Rectal smooth muscle tissue (tissue), 1 donor: ENCODE results near the gene ST8SIA4.

Experiments
- H3K27ac ChIP-seq: one replicate; pipeline ENCODE4 v1.7.0; 2013; ENCODE audit warnings: low read depth, low read length, inconsistent platforms
- H3K27me3 ChIP-seq: one replicate; pipeline ENCODE4 v1.7.0; 2013; ENCODE audit warnings: low read length; ENCODE audit not compliant: control insufficient read depth, insufficient read depth
- H3K36me3 ChIP-seq: one replicate; pipeline ENCODE4 v1.7.0; 2013; ENCODE audit warnings: low read length; ENCODE audit not compliant: control insufficient read depth, insufficient read depth
- H3K4me1 ChIP-seq: one replicate; pipeline ENCODE4 v1.7.0; 2013; ENCODE audit warnings: low read length; ENCODE audit not compliant: control insufficient read depth, insufficient read depth
- H3K4me3 ChIP-seq: one replicate; pipeline ENCODE4 v1.7.0; 2013; ENCODE audit warnings: low read length
- H3K9ac ChIP-seq: one replicate; pipeline ENCODE4 v1.7.0; 2013; ENCODE audit warnings: low read length

Gene ST8SIA4

GRCh38 chr5:100803397-100803796 lies 99.7 kb downstream of the ST8SIA4 start:
- no peak overlapping the region for H3K4me3 ChIP-seq
- no peaks in the 10 kb centered on the region for H3K27me3 ChIP-seq
- H3K27ac ChIP-seq: no peak overlapping the region
- no peaks in the 10 kb centered on the region for H3K36me3 ChIP-seq
- H3K4me1 ChIP-seq: no peaks in the 10 kb centered on the region
- H3K9ac ChIP-seq: no peak overlapping the region

GRCh38 chr5:100802208-100802607 lies 100.9 kb downstream of the ST8SIA4 start:
- no peak overlapping the region for H3K4me3 ChIP-seq
- H3K9ac ChIP-seq: no peak overlapping the region
- H3K27me3 ChIP-seq: no peaks in the 10 kb centered on the region
- H3K27ac ChIP-seq: no peak overlapping the region
- no peaks in the 10 kb centered on the region for H3K36me3 ChIP-seq
- H3K4me1 ChIP-seq: no peaks in the 10 kb centered on the region

GRCh38 chr5:100800562-100800961 lies 102.5 kb downstream of the ST8SIA4 start:
- Histone ChIP-seq H3K27me3 (no peaks in the 10 kb centered on the region), H3K27ac (no peak overlapping the region), H3K4me1 (no peaks in the 10 kb centered on the region), H3K36me3 (no peaks in the 10 kb centered on the region), H3K9ac (no peak overlapping the region), H3K4me3 (no peak overlapping the region)

GRCh38 chr5:100799166-100799565 lies 103.9 kb downstream of the ST8SIA4 start:
- no peak overlapping the region for H3K9ac ChIP-seq
- no peaks in the 10 kb centered on the region for H3K4me1 ChIP-seq
- no peaks in the 10 kb centered on the region for H3K27me3 ChIP-seq
- no peaks in the 10 kb centered on the region for H3K36me3 ChIP-seq
- H3K27ac ChIP-seq: no peak overlapping the region
- H3K4me3 ChIP-seq: no peak overlapping the region

- Histone ChIP-seq H3K4me1 (no peaks in the 10 kb centered on the region), H3K4me3 (no peak overlapping the region), H3K27ac (no peak overlapping the region), H3K36me3 (no peaks in the 10 kb centered on the region), H3K9ac (no peak overlapping the region), H3K27me3 (no peaks in the 10 kb centered on the region)
Observed at GRCh38 chr5:100797861-100798260, 105.2 kb downstream of the ST8SIA4 start.

- Histone ChIP-seq H3K27ac (no peak overlapping the region), H3K36me3 (no peaks in the 10 kb centered on the region), H3K4me1 (no peaks in the 10 kb centered on the region), H3K4me3 (no peak overlapping the region), H3K27me3 (no peaks in the 10 kb centered on the region), H3K9ac (no peak overlapping the region)
Observed at GRCh38 chr5:100796851-100797250, 106.2 kb downstream of the ST8SIA4 start.

GRCh38 chr5:100794844-100795243 lies 108.2 kb downstream of the ST8SIA4 start:
- Histone ChIP-seq H3K27ac (no peak overlapping the region), H3K4me3 (no peak overlapping the region), H3K4me1 (no peaks in the 10 kb centered on the region), H3K27me3 (no peaks in the 10 kb centered on the region), H3K9ac (no peak overlapping the region), H3K36me3 (no peaks in the 10 kb centered on the region)

GRCh38 chr5:100794218-100794617 lies 108.9 kb downstream of the ST8SIA4 start:
- Histone ChIP-seq H3K9ac (no peak overlapping the region), H3K27ac (no peak overlapping the region), H3K27me3 (no peaks in the 10 kb centered on the region), H3K36me3 (no peaks in the 10 kb centered on the region), H3K4me3 (no peak overlapping the region), H3K4me1 (no peaks in the 10 kb centered on the region)

GRCh38 chr5:100792781-100793180 lies 110.3 kb downstream of the ST8SIA4 start:
- H3K27me3 ChIP-seq: no peaks in the 10 kb centered on the region
- no peaks in the 10 kb centered on the region for H3K4me1 ChIP-seq
- H3K4me3 ChIP-seq: no peak overlapping the region
- H3K27ac ChIP-seq: no peak overlapping the region
- H3K36me3 ChIP-seq: no peaks in the 10 kb centered on the region
- H3K9ac ChIP-seq: no peak overlapping the region

- Histone ChIP-seq H3K4me3 (no peak overlapping the region), H3K36me3 (no peaks in the 10 kb centered on the region), H3K27ac (no peak overlapping the region), H3K4me1 (no peaks in the 10 kb centered on the region), H3K27me3 (no peaks in the 10 kb centered on the region), H3K9ac (no peak overlapping the region)
Observed at GRCh38 chr5:100791391-100791790, 111.7 kb downstream of the ST8SIA4 start.

- H3K4me3 ChIP-seq: no peak overlapping the region
- H3K4me1 ChIP-seq: no peaks in the 10 kb centered on the region
- H3K27me3 ChIP-seq: no peaks in the 10 kb centered on the region
Observed at GRCh38 chr5:100790951-100791350, 112.1 kb downstream of the ST8SIA4 start.

GRCh38 chr5:100790170-100790665 lies 112.9 kb downstream of the ST8SIA4 start:
- Histone ChIP-seq H3K4me3 (no peak overlapping the region), H3K36me3 (no peaks in the 10 kb centered on the region), H3K4me1 (no peaks in the 10 kb centered on the region), H3K27me3 (no peaks in the 10 kb centered on the region), H3K9ac (no peak overlapping the region), H3K27ac (no peak overlapping the region)

More at GRCh38 chr5:100790951-100791350, 112.1 kb downstream of the ST8SIA4 start:
- no peaks in the 10 kb centered on the region for H3K36me3 ChIP-seq
- no peak overlapping the region for H3K9ac ChIP-seq
- no peak overlapping the region for H3K27ac ChIP-seq

GRCh38 chr5:100789694-100790093 lies 113.4 kb downstream of the ST8SIA4 start:
- H3K4me3 ChIP-seq: no peak overlapping the region
- no peak overlapping the region for H3K27ac ChIP-seq
- H3K27me3 ChIP-seq: no peaks in the 10 kb centered on the region
- H3K9ac ChIP-seq: no peak overlapping the region
- H3K36me3 ChIP-seq: no peaks in the 10 kb centered on the region
- H3K4me1 ChIP-seq: no peaks in the 10 kb centered on the region
